HPDE6-E6E7 (cell line): ENCODE results near the gene NLRC5.
A peak's percentile ranks its signal among the peaks of the same experiment; 100 is the strongest.
"Not testable (repeated sequence)": the region's sequence is repeated elsewhere in the genome, so short reads cannot be mapped to it uniquely, and the experiment has no call there.

Experiments used
- DNase-seq: peaks from one replicate; pipeline ENCODE4 v3.0.0; 2011; ENCODE audit warnings: missing footprints; ENCODE audit errors: extremely low spot score

The NLRC5 gene

DNA sequence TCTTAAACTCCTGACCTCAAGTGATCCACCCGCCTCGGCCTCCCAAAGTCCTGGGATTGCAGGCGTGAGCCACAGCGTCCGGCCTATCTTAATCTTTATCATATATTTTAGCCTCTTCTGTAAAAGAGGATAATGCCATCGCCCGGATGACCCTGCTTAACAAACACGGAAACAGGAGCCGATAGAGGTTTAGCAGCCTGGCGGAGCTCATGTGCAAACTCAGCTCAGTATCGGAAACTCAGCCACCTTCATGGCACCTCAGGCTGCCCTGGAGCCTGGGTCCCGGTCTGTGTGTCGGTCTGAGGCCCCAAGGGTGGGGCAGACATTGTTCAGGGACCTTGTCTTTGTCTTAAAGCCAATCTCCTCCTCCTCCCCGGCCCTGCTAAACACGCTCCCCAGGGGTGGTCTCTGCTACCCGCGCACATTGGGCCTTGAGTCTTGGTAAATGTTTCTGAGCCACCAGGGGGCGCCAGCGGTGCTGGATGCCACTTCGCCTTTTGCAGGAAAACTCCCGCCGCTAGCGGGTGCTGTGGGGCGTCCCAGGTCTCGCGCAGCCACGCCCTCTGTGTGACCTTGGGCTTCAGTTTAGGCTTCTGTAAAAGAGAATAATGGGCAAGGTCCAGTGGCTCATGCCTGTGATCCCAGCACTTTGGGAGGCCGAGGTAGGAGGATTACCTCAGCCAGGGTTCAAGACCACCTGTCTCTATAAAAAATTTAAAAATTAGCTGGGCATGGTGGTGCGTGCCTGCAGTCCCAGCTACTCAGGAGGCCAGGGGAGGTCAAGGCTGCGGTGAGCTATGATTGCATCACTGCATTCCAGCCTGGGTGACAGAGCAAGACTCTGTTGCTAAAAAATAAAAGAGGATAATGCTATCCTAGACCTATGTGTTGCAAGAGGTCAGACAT is 24.9 kb upstream of the NLRC5 start:
- no peak for DNase-seq

- DNase-seq, result peak; percentile 57
These were observed 23.9 kb upstream of the NLRC5 start for GRCh38 chr16:56965149-56966092.

- DNase-seq, result no peak
These were observed 23.3 kb upstream of the NLRC5 start for GRCh38 chr16:56966093-56966475.

- DNase-seq, result no peak
These were observed 21.6 kb upstream of the NLRC5 start for GRCh38 chr16:56967733-56968132.

GRCh38 chr16:56969769-56970168 is 19.6 kb upstream of the NLRC5 start:
- no peak for DNase-seq

GRCh38 chr16:56970934-56971767 is 18.2 kb upstream of the NLRC5 start:
- DNase-seq, result no peak

GRCh38 chr16:56971768-56972043 is 17.7 kb upstream of the NLRC5 start:
- DNase-seq, result no peak

GRCh38 chr16:56972403-56973293 is 16.7 kb upstream of the NLRC5 start:
- no peak for DNase-seq

DNA sequence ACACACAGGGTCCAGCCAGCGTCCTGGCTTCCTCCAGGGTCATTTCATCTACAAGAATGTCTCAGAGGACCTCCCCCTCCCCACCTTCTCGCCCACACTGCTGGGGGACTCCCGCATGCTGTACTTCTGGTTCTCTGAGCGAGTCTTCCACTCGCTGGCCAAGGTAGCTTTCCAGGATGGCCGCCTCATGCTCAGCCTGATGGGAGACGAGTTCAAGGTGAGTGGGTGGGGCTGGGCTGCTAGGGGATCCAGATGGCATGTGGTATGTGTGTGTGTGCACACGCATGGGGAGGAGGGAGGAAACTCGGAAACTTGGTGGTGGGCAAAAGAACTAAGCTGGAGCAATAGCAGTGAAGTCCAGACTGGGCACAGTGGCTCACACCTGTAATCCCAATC is 16.1 kb upstream of the NLRC5 start:
- no peak for DNase-seq

GRCh38 chr16:56973899-56974298 is 15.5 kb upstream of the NLRC5 start:
- not testable (repeated sequence) for DNase-seq

- DNase-seq, result no peak
These were observed 14.6 kb upstream of the NLRC5 start for GRCh38 chr16:56974549-56975300.

- no peak for DNase-seq
These were observed 13.6 kb upstream of the NLRC5 start for GRCh38 chr16:56975714-56976113.

DNA sequence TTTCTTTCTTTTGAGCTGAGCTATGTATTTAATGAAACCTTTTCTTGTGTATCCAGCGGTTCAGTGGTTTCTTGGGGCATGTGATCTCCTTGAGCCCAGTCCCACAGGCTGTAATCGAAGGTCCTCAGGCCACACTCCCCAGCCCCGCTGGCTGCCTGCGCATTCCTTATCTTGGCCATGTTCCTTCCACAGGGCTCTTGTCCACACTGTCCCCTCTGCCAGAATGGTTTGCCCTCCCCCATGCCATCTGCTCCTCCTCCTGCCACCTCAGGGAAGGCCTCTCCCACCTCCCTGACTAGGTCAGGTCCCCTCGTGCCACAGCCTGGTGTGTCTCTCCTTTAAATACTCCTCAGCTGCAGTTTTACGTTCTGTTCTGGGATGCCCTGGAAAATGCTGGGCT is 12.1 kb upstream of the NLRC5 start:
- DNase-seq, result no peak

DNA sequence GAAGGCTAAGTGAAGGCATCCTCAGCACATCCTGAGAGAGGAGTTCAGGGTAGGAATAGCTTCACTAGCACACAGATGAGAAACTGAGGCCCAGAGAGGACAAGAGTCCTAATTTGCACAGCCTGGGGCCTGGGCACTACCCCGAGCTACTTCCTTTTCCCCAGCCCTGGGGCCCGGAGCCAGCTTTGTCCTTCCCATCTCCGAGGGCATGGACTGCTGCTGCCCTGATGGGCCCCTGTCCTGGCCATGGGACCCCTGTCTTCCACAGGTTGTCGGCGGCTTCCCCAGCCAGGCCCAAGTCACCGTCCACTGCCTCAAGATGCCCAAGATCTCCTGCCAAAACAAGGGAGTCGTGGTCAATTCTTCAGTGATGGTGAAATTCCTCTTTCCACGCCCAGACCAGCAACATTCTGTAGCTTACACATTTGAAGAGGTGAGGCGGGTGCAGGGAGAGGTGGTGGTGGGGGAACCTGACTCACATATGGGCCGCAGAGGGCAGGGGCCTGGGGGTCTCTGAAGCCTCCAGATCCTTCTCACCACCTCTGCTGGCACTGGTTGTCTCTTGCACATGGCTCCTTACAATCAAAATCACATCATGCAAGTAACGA is 11.4 kb upstream of the NLRC5 start:
- no peak for DNase-seq

DNA sequence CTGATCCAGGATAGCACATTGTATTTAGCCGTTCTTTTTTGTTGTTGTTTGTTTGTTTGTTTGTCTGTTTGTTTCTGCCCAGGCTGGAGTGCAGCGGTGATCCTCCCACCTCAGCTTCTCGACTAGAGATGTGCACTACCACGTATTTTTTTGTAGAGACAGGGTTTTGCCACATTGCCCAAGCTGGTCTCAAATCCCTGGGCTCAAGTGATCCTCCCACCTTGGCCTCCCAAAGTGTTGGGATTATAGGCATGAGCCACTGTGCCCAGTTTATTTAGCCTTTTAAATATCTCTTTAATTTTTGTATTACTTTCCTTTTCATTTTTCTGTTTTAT is 9.2 kb upstream of the NLRC5 start:
- DNase-seq, result no peak

GRCh38 chr16:56980792-56981724 is 8.3 kb upstream of the NLRC5 start:
- DNase-seq, result no peak

DNA sequence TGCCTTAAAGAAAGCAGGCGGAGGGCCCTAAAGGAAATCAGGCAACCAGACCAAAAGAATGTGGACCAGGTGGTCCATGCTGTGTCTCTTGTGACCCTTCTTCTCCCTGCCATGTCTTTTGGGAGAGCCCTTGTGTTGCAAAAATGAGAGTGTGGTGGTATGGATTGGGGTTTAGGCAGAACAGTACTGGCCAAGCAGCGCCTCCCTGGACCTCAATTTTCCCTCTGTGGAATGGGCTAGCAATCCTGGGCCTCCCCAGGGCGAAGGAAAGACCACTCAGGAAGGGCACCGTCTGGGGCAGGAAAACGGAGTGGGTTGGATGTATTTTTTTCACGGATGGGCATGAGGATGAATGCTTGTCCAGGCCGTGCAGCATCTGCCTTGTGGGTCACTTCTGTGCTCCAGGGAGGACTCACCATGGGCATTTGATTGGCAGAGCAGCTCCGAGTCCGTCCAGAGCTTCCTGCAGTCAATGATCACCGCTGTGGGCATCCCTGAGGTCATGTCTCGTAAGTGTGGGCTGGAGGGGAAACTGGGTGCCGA is 7.6 kb upstream of the NLRC5 start:
- DNase-seq, result no peak

- DNase-seq, result no peak
These were observed 6.7 kb upstream of the NLRC5 start for GRCh38 chr16:56982695-56983094.
